A204.1 (cell line): ENCODE results near the gene CHAT.

Source experiments
- FAIRE-seq: peaks from 2 replicates; lab custom pipeline; 2012; peaks lifted over from hg19 to GRCh38; lab: Jason Lieb, UNC

The CHAT gene

DNA sequence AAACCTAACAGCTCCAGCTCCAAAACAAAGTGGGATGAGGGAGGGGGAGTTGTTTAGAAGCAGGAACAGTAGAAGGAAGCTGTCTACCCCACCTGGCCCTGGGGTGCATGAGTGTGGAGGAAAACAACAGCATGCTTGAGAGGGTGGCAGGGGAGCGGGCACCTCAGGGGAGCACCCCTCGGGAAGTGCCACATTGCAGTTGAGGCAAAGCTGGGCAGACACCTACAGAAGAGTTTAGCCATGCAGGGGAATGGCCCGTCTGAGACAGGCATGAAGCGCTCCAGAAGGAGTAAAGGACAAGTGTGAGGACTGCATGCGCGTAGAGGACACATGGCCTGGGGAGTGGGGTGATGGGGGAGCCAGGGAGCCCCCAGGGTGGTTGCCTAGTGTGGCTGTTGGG is 18.1 kb downstream of the CHAT start:
- no peak for FAIRE-seq

DNA sequence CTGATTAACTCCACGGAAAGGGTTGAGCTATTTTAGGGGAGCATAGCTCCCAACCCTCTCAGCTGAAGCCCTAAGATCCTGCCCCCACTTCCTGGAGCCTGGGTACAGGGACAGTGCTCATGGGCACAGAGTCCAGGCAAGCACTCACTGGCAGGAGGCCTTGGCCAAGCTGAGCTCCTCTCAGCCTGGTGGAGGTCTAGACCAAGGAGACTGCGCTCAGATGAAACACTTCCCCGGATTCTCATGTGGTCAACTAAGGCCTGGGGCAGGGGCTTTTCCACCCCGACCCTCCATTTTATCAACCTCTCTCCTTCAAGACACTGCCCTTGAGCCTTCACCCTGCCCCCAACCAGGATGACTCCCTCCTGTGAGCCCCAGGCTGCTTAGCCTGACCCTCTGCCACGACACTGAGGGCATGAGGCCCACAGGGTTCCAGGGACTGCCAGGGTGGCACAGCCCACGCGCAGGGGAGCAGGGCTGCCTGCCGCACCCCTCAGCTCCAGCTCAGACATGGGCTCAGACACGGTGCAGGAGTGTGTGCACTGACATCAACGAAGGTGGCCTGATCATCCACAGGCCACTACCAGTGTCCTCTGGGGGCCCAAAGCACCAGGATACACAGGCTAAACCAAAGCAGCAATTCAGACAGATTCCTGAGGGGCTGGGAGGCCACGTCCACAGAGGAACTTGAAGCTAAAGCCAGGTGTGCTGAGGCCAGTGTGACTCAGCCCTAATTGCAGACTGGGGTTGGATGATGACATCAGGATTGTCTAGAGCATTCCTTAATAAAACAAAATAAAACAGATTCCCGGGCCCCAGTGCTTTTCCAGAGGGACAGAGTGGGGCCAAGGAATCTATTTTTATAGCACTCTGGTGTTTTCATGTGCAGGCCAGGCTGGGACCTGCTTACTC is 18.8 kb downstream of the CHAT start:
- no peak for FAIRE-seq

DNA sequence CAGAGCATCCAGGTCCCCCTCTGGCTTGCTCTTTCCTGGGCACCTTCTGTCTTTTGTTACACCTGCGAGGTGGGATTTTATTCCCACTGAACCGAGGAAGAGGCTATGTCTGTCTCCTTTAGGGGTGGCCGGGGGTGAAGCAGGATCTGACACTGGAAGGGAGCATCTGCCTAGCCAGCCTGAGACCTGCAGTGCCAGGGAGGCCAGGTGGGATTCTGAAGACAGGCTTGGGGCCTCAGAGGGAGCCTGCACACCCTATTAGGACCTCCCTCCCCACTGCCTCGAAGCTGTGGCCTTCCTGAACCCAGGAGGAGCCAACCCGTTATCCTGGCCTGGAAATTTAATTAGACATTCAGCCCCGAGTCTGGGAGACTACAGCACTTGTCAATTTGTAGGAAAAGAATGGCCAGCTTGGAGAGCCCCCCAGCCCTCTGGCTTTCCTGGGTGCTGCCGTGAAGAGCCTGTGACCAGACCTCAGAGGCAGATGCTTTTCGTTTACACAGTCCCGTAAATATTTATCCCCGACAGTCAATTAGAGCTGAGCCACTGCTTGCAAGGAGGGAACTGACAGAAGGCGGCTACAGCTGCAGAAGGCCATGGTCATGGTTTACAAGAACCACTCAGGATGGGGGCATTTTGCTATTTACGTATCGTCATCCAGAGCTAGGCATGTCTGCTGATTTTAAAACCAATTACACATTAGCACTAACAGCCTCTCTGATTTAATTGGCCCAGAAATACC is 19.7 kb downstream of the CHAT start:
- FAIRE-seq = no peak

DNA sequence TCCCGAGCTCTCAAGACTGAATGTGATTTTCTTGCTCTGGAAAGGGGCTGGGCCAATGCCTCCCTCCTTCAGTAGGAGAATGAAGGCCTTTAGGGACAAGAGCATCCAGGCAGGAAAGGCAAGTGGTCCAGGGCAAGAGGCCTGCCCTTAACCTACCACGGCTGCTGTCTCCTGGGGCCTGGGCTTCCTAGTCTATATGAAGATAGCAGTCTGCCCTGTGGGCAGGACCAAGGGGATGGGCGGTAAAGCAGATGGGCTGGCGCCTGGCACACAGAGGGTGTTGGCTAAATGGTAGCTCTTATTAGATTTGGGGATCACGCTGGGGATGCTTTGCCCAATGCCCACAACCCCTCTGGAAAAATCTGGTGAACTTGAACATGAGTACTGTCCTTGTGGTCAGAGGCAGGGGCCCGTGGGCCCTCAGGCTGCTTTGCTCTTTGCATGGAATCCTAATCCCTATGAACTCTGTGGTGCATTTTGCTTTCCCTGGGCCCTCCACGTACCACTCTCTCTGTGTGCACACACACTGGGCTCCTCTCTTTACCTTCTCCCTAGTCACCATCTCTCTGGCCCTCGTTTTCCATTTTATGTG is 20.3 kb downstream of the CHAT start:
- FAIRE-seq = no peak

DNA sequence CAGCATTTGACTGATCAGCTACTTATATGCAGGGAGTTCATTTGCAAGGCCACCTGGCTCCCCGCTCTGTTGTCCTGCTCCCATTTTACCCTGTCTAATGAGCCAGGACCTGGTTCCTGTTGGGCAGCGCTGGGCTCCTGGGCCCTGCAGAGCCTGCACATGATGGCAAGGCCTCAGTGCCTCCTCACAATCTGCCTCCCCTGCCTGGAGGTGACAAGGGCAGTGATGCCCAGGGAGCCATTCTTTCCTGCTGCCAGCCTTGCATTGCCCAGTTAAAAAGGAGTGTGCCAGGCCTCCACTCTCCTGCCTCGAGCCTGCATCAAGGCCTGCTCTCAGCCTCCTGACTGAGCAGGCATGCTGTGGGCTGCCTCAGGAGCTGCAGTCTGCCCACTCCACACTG is 28.5 kb downstream of the CHAT start:
- FAIRE-seq = no peak

DNA sequence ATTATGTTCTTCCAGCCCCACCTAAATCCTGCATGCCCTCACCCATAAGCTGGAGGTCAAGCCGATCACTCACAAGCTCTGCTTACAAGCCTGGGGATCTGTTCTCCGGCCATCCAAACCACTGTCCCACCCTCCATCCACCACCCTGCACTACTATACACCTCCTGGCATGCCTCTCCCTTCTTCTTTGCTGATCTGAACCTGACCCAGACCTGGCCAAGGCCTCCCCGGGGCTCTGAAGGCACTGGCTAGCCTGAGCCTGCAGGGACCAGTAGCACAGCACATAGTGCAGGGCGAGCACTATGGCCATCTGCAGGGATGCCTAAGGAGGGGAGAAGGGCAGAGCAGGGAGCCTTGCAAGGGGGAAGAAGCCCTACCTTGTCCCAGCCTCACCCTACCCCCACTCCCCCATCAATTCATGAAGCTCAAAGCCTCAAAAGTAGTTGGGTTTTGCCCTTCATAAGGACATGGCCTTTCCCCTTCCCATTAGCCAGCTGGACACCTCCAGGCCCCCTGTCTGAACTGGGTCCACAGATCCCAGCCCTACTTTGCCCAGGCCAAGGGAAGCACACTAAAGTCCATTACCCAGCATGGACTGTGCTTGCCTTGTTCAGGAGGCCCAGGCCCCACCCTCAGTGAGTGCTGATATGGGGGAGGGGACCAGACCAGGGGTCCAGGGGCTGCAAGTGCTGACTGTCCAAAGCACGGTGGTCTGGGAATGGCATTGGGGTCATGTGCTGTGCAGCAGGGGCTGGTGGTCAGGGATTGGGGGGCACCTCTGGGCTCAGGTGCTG is 29.6 kb downstream of the CHAT start:
- FAIRE-seq = no peak

DNA sequence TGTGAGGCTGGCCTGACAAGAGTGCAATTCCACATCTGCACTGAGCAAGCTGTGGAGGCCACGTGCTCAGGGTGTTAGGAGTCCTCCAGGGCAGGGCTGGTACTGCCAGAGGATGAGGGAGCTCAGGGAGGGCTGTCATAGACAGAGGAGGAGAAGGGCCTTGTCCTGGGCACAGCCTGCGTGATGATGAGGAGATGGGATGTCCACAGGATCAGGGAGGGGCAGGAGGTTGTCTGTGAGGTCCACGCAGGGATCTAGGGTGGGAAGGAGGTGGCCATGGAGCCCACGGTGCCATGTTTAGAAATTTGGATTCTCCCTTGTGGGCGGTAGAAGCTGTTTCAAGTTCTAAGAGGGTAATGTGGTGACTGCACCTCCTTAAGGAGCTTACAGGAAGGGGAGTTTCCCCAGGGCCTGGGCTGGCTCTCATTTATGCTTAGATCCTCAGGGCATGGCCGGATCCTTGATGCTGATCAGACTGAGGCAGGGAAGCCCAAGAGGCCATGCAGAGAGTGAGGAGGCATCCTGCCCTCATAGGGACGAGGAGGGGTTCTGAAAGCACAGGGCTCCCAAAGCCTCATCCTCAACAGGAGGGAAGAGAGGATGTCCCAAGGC is 30.3 kb downstream of the CHAT start:
- no peak for FAIRE-seq

DNA sequence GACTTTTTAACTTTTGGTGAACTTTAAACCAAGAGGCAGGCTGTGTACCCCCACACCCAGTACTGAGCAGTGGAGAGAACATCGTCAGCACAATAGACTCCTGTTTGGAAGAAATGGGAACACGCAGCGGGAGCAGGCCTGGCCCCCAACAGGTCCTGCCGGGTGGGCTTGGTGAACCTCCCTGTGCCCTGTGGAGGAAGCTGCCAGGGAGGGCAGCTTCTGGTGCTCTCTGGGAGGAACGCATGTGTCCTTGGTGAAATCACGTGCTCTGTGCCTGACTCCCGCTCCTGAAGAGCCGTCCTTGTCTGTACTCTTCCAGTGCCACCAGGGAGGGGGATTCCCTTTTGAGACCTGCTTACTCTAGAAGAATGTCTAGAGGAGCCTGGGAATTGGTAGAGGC is 31.6 kb downstream of the CHAT start:
- no peak for FAIRE-seq

DNA sequence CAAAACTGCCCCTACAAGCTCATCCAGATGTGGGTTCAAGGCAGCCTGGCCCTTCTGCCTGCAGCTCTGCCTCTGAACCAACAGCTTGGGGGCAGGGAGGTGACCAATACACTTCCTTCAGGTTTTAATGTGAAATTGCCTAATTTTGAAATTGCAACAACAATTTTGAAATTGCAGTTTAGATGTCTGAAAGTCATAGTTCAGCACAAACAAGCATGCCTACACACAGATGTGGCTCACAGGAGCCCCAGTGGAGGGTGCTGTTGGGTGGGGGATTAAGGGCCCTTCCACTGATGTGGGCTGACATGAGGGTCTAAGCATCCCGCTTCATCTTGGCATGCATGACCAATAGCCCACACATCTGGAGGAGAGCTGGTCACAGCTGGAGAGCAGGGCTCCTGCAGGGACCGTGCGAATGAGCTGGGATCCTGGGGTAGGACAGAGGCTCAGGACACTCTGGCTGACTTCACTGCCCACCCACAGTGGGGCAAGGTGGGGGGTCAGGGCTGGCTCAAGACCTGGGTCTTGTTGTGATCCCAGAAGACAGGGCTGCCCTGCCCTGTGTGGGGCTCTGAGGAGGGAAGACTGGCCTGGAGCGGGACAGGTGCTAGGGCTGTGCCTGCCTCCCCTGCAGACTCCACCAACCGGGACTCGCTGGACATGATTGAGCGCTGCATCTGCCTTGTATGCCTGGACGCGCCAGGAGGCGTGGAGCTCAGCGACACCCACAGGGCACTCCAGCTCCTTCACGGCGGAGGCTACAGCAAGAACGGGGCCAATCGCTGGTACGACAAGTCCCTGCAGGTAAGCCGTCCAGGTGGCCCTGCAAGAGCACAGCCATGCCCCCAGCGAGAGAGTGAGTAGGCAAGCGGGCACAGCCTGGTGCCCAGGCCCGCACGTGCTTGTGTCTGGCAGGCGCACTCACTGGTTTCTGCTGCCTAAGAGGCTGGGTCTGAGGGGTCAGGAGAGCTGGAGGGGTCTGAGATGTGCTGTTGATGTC is 32.3 kb downstream of the CHAT start:
- FAIRE-seq = no peak

DNA sequence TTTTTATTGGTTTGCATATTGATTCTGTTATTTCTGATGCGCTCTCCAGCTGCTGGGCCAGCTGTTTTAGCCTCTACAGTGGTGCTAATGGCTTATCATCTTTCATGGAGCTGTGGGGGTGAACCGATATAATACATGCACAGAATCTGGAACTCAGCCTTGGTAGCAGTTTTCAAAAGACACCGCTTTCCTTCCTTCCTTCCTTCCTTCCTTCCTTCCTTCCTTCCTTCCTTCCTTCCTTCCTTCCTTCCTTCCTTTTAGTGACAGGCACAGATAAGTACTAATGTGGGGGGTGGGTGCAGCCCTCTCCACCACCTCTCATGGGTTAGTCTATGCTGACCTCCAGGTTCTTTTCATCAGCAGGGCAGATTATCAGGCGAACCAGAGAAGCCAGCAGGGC is 33.7 kb downstream of the CHAT start:
- no peak for FAIRE-seq

DNA sequence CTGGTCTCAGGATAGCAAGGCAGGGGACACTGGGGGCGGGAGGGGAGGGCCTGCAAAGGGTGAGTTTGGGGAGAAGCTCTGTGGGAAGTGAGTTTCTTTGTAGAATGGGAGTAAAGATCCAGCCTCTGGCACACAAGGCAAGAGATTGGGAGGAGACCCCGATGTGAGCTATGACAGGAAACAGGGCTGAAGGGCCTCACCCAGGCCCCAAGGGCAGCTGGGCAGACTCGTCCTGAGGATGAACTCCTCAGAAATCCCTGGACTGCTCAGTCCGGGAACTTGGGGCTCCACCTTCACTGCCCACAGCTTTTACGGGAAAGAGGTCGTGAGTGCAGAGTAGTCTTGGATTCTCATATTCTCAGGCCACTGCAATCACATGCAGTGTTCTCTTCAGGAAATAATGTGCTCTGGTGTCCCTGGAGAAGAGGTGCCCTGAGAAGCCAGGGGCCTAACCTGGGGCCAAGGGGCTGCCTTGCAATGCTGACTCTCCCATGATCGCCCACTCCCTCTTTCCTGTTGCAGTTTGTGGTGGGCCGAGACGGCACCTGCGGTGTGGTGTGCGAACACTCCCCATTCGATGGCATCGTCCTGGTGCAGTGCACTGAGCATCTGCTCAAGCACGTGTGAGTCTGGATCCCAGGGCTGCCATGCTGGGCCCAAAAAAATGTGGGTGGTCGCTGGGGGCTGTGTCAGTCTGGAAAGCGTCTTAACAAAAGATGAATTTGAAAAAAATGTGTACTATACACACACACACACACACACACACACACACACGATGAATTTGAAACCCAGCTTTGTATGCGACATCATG is 34.4 kb downstream of the CHAT start:
- FAIRE-seq = no peak

DNA sequence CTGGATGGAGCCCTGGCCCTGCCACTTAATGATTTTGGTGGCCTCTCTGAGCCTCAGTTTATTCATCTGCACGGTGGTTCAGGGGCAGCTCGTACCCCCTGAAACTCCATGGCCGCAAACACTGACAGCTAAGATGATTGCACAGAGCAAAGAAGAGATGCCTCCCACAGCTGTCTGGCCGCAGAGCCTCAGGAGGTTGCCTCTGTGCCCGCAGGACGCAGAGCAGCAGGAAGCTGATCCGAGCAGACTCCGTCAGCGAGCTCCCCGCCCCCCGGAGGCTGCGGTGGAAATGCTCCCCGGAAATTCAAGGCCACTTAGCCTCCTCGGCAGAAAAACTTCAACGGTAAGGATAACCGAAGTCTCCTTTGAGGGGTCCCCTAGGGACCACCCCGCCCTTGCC is 35.5 kb downstream of the CHAT start:
- FAIRE-seq = no peak

DNA sequence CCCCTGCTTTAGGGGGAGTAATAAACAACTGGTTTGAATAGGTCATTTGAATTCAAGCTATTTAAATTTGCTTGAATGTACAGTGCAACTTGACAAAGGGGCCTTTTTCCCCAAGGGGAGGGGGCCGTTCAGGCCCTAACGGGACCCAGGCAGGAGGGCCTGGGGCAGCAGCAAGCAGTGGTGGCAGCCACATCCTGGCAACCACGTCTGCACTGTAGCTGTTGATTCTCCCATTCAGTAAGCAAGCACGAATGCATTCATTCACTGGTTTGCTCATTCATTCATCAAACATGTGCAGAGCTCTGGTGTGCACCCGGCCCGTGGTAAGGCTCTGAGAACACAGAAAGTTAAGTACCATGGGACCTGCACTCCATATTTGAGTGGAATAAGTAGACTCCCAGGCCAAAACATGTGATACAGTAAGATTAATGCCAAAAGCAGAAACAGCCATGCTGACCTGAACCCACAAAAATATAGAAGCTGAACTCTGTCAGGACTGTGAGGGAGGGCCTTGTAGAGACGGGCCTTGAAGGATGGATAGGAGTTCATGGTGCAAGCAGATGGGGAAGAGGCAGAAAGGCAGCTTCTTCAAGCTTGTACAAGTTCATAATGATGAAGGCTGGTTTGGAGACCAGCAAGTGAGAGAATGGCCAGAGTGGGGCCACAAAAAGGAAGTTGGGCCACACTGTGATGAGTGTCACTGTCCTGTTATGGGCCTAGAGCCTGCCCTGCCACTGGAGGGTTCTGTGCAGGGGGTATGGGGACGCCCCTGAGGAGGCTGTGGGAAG is 36.3 kb downstream of the CHAT start:
- no peak for FAIRE-seq

DNA sequence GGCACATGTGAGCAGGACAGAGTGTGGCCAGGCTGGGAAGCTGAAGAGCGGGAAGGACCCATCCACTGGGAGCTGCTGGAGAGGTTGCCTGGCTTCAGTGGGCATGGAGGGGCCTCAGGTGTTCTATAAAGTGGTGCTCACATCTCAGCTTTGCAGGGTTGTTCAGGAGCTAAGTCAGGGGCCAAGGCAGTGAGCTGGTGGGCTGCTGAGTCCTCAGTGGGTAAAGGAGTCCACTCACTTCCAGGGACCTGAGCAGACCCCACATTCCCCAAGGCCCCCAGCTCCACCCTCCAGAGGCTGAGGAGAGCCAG is 36.8 kb downstream of the CHAT start:
- FAIRE-seq = no peak

DNA sequence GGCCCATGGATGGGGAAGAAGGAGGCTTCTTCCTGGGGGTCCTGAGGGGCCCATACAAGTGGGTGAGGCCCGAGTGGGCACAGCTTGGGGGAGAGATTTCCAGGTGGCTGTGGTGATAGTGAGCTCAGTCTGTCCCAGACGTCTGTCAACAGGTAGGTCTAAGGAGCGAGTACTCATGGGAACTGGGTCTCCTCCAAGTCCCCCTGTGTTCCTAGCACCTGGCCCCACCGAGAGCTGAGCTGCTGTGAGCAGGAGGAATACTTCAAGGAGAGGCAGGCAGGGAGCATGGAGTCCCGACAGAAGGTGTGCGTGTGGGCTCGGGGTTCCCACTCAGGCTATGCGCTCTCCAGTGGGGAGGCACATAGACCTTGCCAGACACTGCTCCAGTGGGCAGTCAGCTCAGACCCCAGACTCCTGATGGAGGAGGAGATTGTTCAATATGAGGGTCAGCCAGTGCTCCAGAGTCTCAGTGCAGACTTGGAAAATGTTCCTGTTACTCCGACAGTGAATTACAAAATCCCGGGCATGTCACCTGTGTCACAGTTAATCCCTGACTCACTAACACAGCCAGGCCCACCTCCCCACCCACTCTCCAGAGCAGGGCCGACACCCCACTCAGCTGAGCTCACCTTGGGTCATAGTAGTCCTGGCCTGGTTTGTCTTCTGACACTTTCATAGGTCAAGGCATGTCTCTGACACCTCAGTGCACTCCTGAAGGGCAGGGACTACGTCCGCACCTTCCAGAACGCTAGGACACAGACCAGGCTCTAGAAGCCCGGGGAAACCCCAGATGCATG is 37.4 kb downstream of the CHAT start:
- no peak for FAIRE-seq

DNA sequence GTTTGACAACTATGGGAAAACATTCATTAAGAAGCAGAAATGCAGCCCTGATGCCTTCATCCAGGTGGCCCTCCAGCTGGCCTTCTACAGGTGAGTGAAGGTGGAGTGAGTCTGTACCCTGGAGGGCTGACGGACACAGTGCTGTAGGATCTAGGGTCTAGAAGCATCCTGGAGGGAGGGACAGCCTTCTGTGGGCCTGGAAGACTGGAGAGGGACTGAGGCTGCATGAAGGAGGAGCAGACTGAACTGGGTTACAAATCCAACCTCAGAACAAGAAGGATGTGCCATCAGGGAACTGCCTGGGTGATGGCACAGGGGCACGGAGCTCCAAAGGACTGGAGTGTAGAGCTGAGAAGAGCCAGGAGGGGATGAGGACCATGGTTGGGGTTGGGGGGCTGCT is 38.1 kb downstream of the CHAT start:
- no peak for FAIRE-seq

DNA sequence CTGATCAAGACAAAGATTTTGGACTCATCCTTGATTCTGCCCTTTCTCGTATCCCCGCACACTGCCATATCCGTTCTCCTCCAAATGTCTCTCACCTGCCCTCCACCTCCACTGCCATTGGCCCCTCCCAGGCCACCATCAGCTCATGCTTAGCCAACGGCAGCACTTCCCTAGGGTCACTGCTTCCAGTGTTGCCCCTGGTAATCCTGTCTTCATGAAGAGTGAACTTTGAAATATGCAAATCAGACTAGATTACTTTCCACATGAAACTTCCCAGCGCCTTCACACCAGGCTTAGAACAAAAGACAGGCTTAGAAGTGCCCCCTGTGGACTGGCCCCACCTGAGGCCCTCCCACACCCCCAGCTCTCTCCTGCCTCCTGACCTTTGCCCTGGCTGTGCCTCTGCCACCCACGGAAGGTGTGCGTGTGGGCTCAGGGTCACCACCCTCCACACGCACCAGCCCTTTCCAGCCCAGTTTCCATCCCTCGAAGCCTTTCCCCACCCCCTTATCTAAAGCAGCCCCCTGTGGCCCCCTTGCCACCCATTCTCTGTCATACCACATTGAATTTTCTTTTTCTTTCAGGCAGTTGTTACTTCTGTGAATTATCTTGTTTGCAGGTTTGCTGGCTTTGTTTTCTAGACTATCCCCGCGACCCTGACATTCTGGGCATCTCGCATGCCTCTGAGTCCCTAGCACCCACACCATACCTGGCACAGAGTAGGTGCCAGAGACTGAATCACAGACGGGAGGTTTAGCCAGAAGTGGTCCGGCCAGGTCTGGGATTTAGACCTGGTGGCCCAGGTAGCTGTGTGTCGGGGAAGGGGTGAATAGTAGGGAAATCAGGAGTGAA is 38.8 kb downstream of the CHAT start:
- FAIRE-seq = no peak
